Neural progenitor cell (in vitro differentiated cells): ENCODE results near the gene DDIAS.

ENCODE experiments used
- EZH2 ChIP-seq: fragments of 200-600 bp; sonication (generic); IDR thresholded peaks from 2 replicates; pipeline ENCODE4 v1.6.1; 2017; ENCODE audit warnings: antibody characterized with exemption, mild to moderate bottlenecking, moderate library complexity
- TF ChIP-seq, protein P1 (sequence below): fragments of 200-600 bp; sonication (generic); IDR thresholded peaks from 2 replicates; pipeline ENCODE4 v1.5.1; 2017; ENCODE audit warnings: antibody characterized with exemption, mild to moderate bottlenecking

DNA sequence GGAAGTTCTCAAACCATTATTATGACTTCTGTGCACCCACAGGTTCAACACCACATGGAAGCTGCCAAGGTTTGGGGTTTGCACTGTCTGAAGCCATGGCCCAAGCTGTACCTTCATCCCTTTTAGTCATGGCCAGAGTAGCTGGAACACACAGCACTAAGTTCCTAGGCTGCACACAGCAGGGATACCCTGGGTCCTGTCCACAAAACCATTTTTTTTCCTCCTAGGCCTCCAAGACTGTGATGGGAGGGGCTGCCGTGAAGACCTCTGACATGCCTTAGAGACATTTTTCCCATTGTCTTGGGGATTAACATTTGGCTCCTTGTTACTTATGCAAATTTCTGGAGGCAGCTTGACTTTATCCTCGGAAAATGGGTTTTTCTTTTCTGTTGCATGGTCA, 42.7 kb downstream of the DDIAS start:
- TF ChIP-seq, protein P1, sequence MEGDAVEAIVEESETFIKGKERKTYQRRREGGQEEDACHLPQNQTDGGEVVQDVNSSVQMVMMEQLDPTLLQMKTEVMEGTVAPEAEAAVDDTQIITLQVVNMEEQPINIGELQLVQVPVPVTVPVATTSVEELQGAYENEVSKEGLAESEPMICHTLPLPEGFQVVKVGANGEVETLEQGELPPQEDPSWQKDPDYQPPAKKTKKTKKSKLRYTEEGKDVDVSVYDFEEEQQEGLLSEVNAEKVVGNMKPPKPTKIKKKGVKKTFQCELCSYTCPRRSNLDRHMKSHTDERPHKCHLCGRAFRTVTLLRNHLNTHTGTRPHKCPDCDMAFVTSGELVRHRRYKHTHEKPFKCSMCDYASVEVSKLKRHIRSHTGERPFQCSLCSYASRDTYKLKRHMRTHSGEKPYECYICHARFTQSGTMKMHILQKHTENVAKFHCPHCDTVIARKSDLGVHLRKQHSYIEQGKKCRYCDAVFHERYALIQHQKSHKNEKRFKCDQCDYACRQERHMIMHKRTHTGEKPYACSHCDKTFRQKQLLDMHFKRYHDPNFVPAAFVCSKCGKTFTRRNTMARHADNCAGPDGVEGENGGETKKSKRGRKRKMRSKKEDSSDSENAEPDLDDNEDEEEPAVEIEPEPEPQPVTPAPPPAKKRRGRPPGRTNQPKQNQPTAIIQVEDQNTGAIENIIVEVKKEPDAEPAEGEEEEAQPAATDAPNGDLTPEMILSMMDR, result no peak
- TF ChIP-seq EZH2, result no peak
